ENCODE measurements around the gene PRKCH. TPM values are rescaled to one million over a fixed set of nuclear protein-coding genes. Genes with fewer than 3 reads are reported as not detected.
A peak's percentile ranks its signal among the peaks of the same experiment; 100 is the strongest.

PRKCH gene
- total RNA-seq, 1 donor from 2014 or later: 145 TPM

- Mint-ChIP-seq H3K27me3 (ENCODE audit: insufficient read depth) (no peaks in the 10 kb centered on the region), H3K36me3 (ENCODE audit: low read depth) (peaks cover 42% of the 10 kb centered on the region), H3K9me3 (no peaks in the 10 kb centered on the region), H3K4me1 (ENCODE audit: low read depth) (peaks cover 95% of the 10 kb centered on the region), H3K4me3 (peak overlapping the region; percentile 84), H3K27ac (peak overlapping the region; percentile 95)
- DNase-seq (ENCODE audit: low spot score): peak; percentile 63
- intact Hi-C loops (cut with micrococcal nuclease): loop anchor here (1.0 to 10.0 kb wide), 16 partner anchors 7 to 720 kb away; partner anchors contain the start of genes HIF1A and SNAPC1
Measured at GRCh38 chr14:61472801-61473376, 151.5 kb downstream of the PRKCH start.

- no peaks in the 10 kb centered on the region for H3K9me3 Mint-ChIP-seq
- no peaks in the 10 kb centered on the region for H3K27me3 Mint-ChIP-seq (ENCODE audit: insufficient read depth)
- DNase-seq (ENCODE audit: low spot score): no peak
- peaks cover 40% of the 10 kb centered on the region for H3K36me3 Mint-ChIP-seq (ENCODE audit: low read depth)
- H3K4me1 Mint-ChIP-seq (ENCODE audit: low read depth): peaks cover 96% of the 10 kb centered on the region
- H3K4me3 Mint-ChIP-seq: peak overlapping the region; percentile 49
- H3K27ac Mint-ChIP-seq: peak overlapping the region; percentile 87
- intact Hi-C loops (cut with micrococcal nuclease): loop anchor here (10.0 kb wide), 1 partner anchor 91 kb away; no protein-coding TSS in a partner anchor
Measured at GRCh38 chr14:61474015-61474414, 152.6 kb downstream of the PRKCH start.

DNA sequence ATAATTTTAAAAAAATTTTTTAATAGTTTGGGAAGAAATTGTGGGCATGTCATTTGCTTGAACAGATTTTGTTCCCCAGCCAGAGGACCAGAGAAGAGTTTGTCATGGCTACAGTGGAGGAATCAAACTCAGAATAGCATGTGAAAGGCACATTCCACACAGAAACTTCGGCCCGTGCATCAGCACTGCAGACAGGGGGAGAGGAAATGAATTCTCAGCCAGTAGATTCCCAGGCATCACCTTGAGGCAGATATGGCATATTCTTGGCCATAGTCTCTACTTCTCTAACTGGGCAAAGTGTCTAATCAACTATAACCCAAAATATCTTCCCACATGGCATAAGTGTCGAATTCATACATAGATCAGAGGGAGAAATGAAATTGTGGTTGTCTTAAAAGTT is 153.3 kb downstream of the PRKCH start:
- DNase-seq (ENCODE audit: low spot score): no peak
- H3K4me1 Mint-ChIP-seq (ENCODE audit: low read depth): peaks cover 96% of the 10 kb centered on the region
- peak overlapping the region; percentile 83 for H3K27ac Mint-ChIP-seq
- peak overlapping the region; percentile 39 for H3K4me3 Mint-ChIP-seq
- no peaks in the 10 kb centered on the region for H3K9me3 Mint-ChIP-seq
- H3K36me3 Mint-ChIP-seq (ENCODE audit: low read depth): peaks cover 38% of the 10 kb centered on the region
- no peaks in the 10 kb centered on the region for H3K27me3 Mint-ChIP-seq (ENCODE audit: insufficient read depth)
- intact Hi-C loops (cut with micrococcal nuclease): loop anchor here (10.0 kb wide), 1 partner anchor 90 kb away; no protein-coding TSS in a partner anchor

DNA sequence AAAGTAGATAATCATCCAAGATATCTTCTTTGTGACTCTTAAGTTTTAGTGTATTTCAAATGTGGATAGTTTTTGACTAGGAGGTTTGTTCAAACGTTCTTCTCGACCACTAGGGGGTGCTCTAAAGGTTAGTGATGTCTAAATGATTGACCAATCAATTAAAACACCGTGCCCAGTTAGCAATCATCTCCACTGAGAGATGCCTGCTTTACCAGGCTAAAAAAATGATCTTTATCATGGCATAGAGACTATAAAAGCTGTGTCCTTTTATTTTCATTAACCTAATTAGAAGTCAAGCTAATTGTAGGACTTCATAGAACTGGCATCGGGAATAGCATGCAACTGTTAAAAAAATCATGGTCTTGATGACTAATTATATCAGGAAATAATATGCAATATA is 153.9 kb downstream of the PRKCH start:
- H3K27me3 Mint-ChIP-seq (ENCODE audit: insufficient read depth): no peaks in the 10 kb centered on the region
- intact Hi-C loops (cut with micrococcal nuclease): loop anchor here (10.0 kb wide), 1 partner anchor 89 kb away; no protein-coding TSS in a partner anchor
- peaks cover 96% of the 10 kb centered on the region for H3K4me1 Mint-ChIP-seq (ENCODE audit: low read depth)

GRCh38 chr14:61476105-61476753 is 154.8 kb downstream of the PRKCH start:
- intact Hi-C loops (cut with micrococcal nuclease): loop anchor here (1.0 to 10.0 kb wide), 3 partner anchors 89 to 219 kb away; partner anchors contain the start of gene HIF1A
- no peaks in the 10 kb centered on the region for H3K27me3 Mint-ChIP-seq (ENCODE audit: insufficient read depth)
- H3K9me3 Mint-ChIP-seq: no peaks in the 10 kb centered on the region
- peak overlapping the region; percentile 76 for H3K4me3 Mint-ChIP-seq
- no peak for DNase-seq (ENCODE audit: low spot score)
- H3K27ac Mint-ChIP-seq: peak overlapping the region; percentile 94
- peaks cover 30% of the 10 kb centered on the region for H3K36me3 Mint-ChIP-seq (ENCODE audit: low read depth)
- H3K4me1 Mint-ChIP-seq (ENCODE audit: low read depth): peaks cover 96% of the 10 kb centered on the region

More for the DNA sequence above, 153.9 kb downstream of the PRKCH start:
- Mint-ChIP-seq H3K27ac (peak overlapping the region; percentile 83), H3K4me3 (peak overlapping the region; percentile 39), H3K36me3 (ENCODE audit: low read depth) (peaks cover 34% of the 10 kb centered on the region), H3K9me3 (no peaks in the 10 kb centered on the region)
- no peak for DNase-seq (ENCODE audit: low spot score)

DNA sequence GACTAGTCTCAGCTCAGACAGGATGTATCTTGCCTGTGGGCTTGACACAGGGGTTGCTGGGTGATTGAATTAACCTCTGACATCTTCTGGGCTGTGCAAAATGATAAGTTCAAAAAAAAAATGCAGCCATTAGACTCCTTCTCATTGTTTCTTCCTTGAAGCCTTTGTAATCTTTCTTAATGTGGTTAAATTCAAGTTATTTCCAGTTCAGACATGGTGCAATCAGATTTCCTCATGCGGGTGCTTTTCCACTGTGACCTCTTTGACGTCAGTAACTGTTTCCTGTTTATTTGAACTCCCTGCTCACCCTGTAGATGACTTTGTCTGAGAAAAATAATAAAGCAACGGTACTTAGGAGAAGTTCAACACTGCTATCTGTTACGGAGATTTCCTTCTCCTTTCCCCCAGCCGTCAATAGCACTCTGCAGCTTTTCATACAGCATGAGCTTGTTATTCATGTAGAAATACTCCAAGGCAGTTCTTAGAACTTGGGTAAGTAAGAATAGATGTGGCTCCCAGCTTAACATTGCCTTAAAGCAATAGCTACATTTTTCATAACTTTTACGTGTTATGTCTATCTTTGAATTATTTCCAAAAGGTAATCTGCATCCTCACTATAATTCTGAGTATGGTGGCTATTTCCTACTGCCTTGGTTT is 155.5 kb downstream of the PRKCH start:
- intact Hi-C loops (cut with micrococcal nuclease): loop anchor here (1.0 to 10.0 kb wide), 6 partner anchors 26 to 218 kb away; partner anchors contain the start of gene HIF1A
- peak; percentile 70 for DNase-seq (ENCODE audit: low spot score)
- no peaks in the 10 kb centered on the region for H3K27me3 Mint-ChIP-seq (ENCODE audit: insufficient read depth)
- peaks cover 29% of the 10 kb centered on the region for H3K36me3 Mint-ChIP-seq (ENCODE audit: low read depth)
- H3K27ac Mint-ChIP-seq: peak overlapping the region; percentile 94
- H3K4me3 Mint-ChIP-seq: peak overlapping the region; percentile 76
- no peaks in the 10 kb centered on the region for H3K9me3 Mint-ChIP-seq
- peaks cover 96% of the 10 kb centered on the region for H3K4me1 Mint-ChIP-seq (ENCODE audit: low read depth)

- no peaks in the 10 kb centered on the region for H3K27me3 Mint-ChIP-seq (ENCODE audit: insufficient read depth)
- peaks cover 35% of the 10 kb centered on the region for H3K36me3 Mint-ChIP-seq (ENCODE audit: low read depth)
Measured at GRCh38 chr14:61477712-61478462, 156.5 kb downstream of the PRKCH start.

DNA sequence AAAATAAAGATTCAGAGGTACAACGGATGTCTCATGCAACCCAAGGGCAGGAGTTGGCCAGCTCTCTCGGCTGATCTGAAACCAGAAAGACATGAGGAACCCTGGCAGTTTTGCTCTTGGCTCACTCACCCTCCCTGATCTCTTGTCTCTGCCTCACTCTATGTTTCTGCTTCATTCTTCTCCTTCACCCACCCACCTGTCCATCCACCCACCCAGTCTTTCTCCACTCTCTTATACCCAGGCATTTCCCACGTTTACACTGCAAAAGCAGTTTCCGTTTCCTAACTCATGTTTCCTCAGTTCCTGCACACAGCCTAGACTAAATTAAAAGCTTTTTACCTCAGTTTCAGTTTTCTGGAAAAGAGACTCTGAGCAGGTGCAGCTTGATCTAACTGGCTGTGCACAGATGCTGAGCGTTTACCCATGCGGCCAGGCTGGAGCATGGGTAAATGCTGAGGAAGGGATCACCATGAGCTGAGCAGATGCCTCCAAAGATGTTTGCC is 157.6 kb downstream of the PRKCH start:
- H3K27ac Mint-ChIP-seq: peak overlapping the region; percentile 94
- H3K9me3 Mint-ChIP-seq: no peaks in the 10 kb centered on the region
- H3K27me3 Mint-ChIP-seq (ENCODE audit: insufficient read depth): no peaks in the 10 kb centered on the region
- peaks cover 34% of the 10 kb centered on the region for H3K36me3 Mint-ChIP-seq (ENCODE audit: low read depth)
- H3K4me1 Mint-ChIP-seq (ENCODE audit: low read depth): peaks cover 96% of the 10 kb centered on the region
- peak overlapping the region; percentile 76 for H3K4me3 Mint-ChIP-seq
- no peak for DNase-seq (ENCODE audit: low spot score)
- intact Hi-C loops (cut with micrococcal nuclease): loop anchor here (10.0 kb wide), 1 partner anchor 86 kb away; no protein-coding TSS in a partner anchor

More at GRCh38 chr14:61477712-61478462, 156.5 kb downstream of the PRKCH start:
- H3K27ac Mint-ChIP-seq: peak overlapping the region; percentile 94
- no peaks in the 10 kb centered on the region for H3K9me3 Mint-ChIP-seq
- H3K4me3 Mint-ChIP-seq: peak overlapping the region; percentile 76
- DNase-seq (ENCODE audit: low spot score): no peak
- intact Hi-C loops (cut with micrococcal nuclease): loop anchor here (1.0 to 10.0 kb wide), 4 partner anchors 25 to 193 kb away; no protein-coding TSS in a partner anchor
- H3K4me1 Mint-ChIP-seq (ENCODE audit: low read depth): peaks cover 96% of the 10 kb centered on the region

DNA sequence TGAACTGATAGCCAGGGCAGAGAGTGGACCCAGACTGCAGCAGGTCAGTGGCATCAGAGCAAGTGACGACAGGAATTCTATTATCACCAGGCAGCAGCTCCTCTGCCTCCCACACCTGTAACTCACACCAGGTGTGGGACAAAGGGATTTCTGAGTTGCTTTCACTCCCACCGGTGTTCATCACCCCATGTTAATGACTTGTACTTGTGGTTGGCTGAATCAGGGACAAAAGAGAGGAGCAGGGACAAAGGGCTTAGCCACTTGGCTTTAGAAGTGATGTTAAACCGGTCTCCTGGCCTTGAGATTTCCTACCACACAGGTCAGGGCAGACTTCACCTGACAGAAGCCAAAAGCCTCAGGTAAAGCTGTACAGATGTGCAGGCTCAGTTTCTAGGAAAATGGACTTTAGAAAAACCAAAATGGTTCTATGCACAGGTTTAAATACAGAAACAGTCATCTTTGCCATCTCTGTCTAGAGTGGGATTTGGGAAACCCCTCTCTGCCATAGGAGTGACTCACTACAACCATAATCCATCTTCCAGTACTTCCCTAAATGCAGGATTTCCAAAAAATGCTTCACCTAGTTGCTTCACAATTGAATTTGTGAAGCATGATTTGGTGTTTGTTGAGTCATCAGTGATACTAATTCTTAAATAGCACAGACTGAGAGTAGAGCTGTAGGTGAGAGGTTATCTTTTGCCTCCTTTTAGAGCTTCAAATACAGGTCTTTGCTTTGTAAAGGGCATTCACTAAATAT is 158.5 kb downstream of the PRKCH start:
- no peaks in the 10 kb centered on the region for H3K9me3 Mint-ChIP-seq
- intact Hi-C loops (cut with micrococcal nuclease): loop anchor here (1.0 to 10.0 kb wide), 3 partner anchors 8 to 85 kb away; no protein-coding TSS in a partner anchor
- peak overlapping the region; percentile 94 for H3K27ac Mint-ChIP-seq
- peaks cover 93% of the 10 kb centered on the region for H3K4me1 Mint-ChIP-seq (ENCODE audit: low read depth)
- DNase-seq (ENCODE audit: low spot score): no peak
- no peaks in the 10 kb centered on the region for H3K27me3 Mint-ChIP-seq (ENCODE audit: insufficient read depth)
- peak overlapping the region; percentile 76 for H3K4me3 Mint-ChIP-seq
- peaks cover 35% of the 10 kb centered on the region for H3K36me3 Mint-ChIP-seq (ENCODE audit: low read depth)

DNA sequence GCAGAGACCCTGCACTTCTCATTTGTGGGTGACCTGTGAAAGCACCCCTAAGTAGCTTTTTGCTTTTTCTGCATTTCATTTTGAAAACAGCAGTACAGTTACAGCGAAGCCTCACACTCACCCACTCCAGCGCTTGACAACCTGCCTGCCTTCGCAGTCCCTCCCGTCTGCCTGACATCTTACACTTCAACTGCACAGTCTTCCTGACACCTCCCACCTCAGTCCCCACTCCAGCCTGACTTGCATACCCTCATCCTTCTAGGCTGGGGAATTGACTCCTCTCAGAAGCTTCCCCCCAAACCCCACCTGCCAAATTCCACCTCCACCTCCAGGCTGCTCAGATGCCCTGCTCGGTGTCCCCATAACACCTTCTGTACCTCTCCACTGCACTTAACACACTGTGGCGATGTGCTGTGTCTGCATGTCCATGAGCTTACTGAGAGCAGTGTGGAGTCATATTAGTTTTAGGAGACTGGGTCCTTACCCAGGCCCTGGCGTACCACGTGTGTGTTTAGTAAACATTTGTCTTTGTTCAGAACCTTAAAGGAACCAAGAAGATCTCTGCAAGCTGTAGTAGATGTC is 159.4 kb downstream of the PRKCH start:
- Mint-ChIP-seq H3K36me3 (ENCODE audit: low read depth) (peaks cover 37% of the 10 kb centered on the region), H3K27ac (peak overlapping the region; percentile 94), H3K9me3 (no peaks in the 10 kb centered on the region), H3K4me3 (peak overlapping the region; percentile 66), H3K27me3 (ENCODE audit: insufficient read depth) (no peaks in the 10 kb centered on the region), H3K4me1 (ENCODE audit: low read depth) (peaks cover 94% of the 10 kb centered on the region)
- intact Hi-C loops (cut with micrococcal nuclease): loop anchor here (1.0 kb wide), 2 partner anchors 8 to 14 kb away; no protein-coding TSS in a partner anchor
- no peak for DNase-seq (ENCODE audit: low spot score)

DNA sequence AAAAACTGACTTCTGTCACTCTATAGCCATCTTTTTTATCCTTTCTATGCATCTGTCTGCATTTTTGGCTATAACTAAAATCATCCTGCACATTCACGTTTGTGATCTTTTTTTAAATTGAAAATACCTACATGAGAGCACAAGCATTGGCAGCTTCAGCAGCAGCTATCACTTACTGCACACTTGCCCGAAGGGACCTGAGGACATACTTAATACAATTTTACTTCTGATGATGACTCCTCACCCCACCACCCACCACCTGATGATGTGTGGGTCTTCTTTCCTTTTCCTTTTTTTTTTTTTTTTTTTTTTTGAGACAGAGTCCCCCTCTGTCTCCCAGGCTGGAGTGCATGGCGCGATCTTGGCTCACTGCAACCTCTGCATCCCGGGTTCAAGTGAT is 160.3 kb downstream of the PRKCH start:
- Mint-ChIP-seq H3K4me1 (ENCODE audit: low read depth) (peaks cover 93% of the 10 kb centered on the region), H3K9me3 (no peaks in the 10 kb centered on the region), H3K27ac (peak overlapping the region; percentile 64), H3K4me3 (no peak overlapping the region), H3K36me3 (ENCODE audit: low read depth) (peaks cover 46% of the 10 kb centered on the region), H3K27me3 (ENCODE audit: insufficient read depth) (no peaks in the 10 kb centered on the region)
- no peak for DNase-seq (ENCODE audit: low spot score)
- intact Hi-C loops (cut with micrococcal nuclease): no loop called here
